K562 (cell line): Measurements from ENCODE around the gene LENEP. TPM values are rescaled to one million over a fixed set of nuclear protein-coding genes. Genes with fewer than 3 reads are reported as not detected.

Experiments used
- BDP1 ChIP-seq: IDR thresholded peaks from 3 replicates; pipeline ENCODE4 v1.6.1; 2011; ENCODE audit not compliant: insufficient read length, insufficient read depth
- CSDE1 ChIP-seq, 2 experiments: fragments of 450-650 bp; IDR thresholded peaks; 2 replicates each; pipeline ENCODE4 v1.6.1; 2016; ENCODE audit warnings: mild to moderate bottlenecking in 1 of 2
- ELF1 ChIP-seq: fragments of 200-800 bp; sonication (Bioruptor generic); IDR thresholded peaks from 2 replicates; pipeline ENCODE4 v1.6.1; 2016; ENCODE audit warnings: missing genetic modification characterization, missing compliant biosample characterization
- FOXK2 ChIP-seq, 2 experiments: fragments of 450-650 bp; IDR thresholded peaks in 1 of 2; conservative IDR thresholded peaks in 1 of 2; 2 replicates each; pipeline ENCODE4 v1.6.1; 2016; ENCODE audit warnings: low read depth in 2 of 2, mild to moderate bottlenecking in 1 of 2
- FOXP1 ChIP-seq: sonication (generic); formaldehyde crosslinking; IDR thresholded peaks from 2 replicates; pipeline ENCODE4 v1.8.0; 2022; ENCODE audit warnings: mild to moderate bottlenecking, missing genetic modification reagents
- SAP30 ChIP-seq: fragments of 200-600 bp; sonication (generic); IDR thresholded peaks from 2 replicates; pipeline ENCODE4 v1.6.1; 2012; ENCODE audit warnings: borderline replicate concordance, low read depth, mild to moderate bottlenecking, moderate library complexity, low read length, control low read depth, inconsistent platforms; ENCODE audit not compliant: insufficient read depth, poor library complexity, severe bottlenecking
- ZNF165 ChIP-seq: fragments of 250-450 bp; sonication (Bioruptor Pico); IDR thresholded peaks from 2 replicates; pipeline ENCODE4 v1.4.0; 2020; ENCODE audit warnings: borderline replicate concordance
- polyA plus RNA-seq, 8 experiments: library from polyadenylated mRNA; depleted of rRNA in 4 of 8; stranded (reverse) in 5 of 8; unstranded in 3 of 8; fragments of >200 nt; fragmentation: Nextera tagmentation in 2 of 8; fragmentation: Illumina TruSeq in 1 of 8; extraction: Ambion mirVana in 2 of 8; extraction: Trizol in 1 of 8; gene quantifications; 2 replicates each; pipeline versions ENCODE4 v1.2.1 to v1.2.3, GENCODE V29; 2011 to 2014; ENCODE audit warnings: inconsistent platforms in 1 of 8, missing spikeins in 1 of 8
- total RNA-seq, 7 experiments: library from RNA; depleted of rRNA in 6 of 7; stranded (reverse); fragments of >200 nt in 6 of 7; fragmentation: Illumina TruSeq in 2 of 7; extraction: Trizol in 2 of 7; gene quantifications; 2 replicates each; pipeline versions ENCODE4 v1.2.1 to v1.2.3, GENCODE V29; 2011 to 2021; ENCODE audit warnings: low replicate concordance in 1 of 7
- TF ChIP-seq, protein P1 (sequence below), 2 experiments: fragments of 450-650 bp; formaldehyde crosslinking in 1 of 2; IDR thresholded peaks; 2 replicates each; pipeline versions ENCODE4 v1.4.0 to v1.6.1; 2014 to 2020; ENCODE audit warnings: mild to moderate bottlenecking in 2 of 2, borderline replicate concordance in 1 of 2, low read depth in 1 of 2
- TF ChIP-seq, protein P2 (sequence below): fragments of 250-450 bp; sonication (Bioruptor Pico); IDR thresholded peaks from 2 replicates; pipeline ENCODE4 v1.5.0; 2020; ENCODE audit warnings: mild to moderate bottlenecking, borderline replicate concordance
- TF ChIP-seq, protein P3 (sequence below): fragments of 450-650 bp; IDR thresholded peaks from 2 replicates; pipeline ENCODE4 v1.6.1; 2016; ENCODE audit warnings: mild to moderate bottlenecking

LENEP gene
- total and polyA plus RNA-seq, 9 of the 15 experiments (the other 6 are each of a cell fraction or from before 2014, with no cell fraction given) = 0.23 to 0.87 (median 0.67) TPM; not detected in 5

DNA sequence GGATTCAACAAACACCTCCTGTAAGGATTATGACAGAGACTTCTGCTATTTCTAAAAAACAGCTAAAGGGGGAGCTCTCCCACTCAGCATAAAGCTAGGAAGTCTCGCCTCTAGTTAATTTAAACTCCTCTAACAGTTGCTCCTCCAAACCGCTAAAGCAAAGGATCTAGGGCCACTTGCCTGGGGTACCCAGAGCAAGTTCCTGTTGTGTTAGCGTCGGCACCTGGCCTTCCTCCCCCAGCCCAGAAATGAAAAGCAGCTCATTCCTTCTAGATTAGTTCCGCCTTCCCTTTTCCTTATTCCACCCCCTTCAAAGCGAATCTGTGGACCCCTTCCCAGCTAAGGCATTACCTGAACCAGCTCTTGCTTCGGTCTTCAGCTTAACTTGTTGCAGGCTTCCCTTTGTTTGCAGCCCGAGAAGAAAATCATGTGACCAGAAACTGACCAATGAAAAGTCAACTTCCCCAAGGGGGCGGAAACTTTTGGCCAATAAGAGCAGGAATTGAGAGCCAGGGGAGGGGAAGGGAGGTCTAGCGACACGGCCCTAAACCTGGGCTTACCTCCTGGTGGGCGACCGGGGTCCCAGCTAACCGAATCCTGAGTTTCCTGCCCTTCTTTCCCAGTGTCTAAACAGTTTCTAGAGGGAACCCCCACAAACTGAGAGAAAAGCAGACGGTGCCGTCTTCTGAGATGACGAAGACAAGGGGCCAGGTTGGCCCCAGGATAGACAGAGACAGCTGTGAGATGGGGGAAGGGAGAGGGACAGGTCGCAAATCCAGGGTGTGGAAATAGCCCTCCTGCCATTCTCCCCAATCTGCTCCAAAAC is 37.5 kb upstream of the LENEP start, which contains the start of gene PBXIP1 (continued):
- TF ChIP-seq, protein P1, sequence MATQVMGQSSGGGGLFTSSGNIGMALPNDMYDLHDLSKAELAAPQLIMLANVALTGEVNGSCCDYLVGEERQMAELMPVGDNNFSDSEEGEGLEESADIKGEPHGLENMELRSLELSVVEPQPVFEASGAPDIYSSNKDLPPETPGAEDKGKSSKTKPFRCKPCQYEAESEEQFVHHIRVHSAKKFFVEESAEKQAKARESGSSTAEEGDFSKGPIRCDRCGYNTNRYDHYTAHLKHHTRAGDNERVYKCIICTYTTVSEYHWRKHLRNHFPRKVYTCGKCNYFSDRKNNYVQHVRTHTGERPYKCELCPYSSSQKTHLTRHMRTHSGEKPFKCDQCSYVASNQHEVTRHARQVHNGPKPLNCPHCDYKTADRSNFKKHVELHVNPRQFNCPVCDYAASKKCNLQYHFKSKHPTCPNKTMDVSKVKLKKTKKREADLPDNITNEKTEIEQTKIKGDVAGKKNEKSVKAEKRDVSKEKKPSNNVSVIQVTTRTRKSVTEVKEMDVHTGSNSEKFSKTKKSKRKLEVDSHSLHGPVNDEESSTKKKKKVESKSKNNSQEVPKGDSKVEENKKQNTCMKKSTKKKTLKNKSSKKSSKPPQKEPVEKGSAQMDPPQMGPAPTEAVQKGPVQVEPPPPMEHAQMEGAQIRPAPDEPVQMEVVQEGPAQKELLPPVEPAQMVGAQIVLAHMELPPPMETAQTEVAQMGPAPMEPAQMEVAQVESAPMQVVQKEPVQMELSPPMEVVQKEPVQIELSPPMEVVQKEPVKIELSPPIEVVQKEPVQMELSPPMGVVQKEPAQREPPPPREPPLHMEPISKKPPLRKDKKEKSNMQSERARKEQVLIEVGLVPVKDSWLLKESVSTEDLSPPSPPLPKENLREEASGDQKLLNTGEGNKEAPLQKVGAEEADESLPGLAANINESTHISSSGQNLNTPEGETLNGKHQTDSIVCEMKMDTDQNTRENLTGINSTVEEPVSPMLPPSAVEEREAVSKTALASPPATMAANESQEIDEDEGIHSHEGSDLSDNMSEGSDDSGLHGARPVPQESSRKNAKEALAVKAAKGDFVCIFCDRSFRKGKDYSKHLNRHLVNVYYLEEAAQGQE (IDR thresholded peaks at IDR 0.05; ENCODE audit: borderline replicate concordance) = peak; percentile 20; the same call in 1 of the 2 replicates
- TF ChIP-seq, protein P1 (CRISPR knock-in tag; IDR thresholded peaks at IDR 0.05; ENCODE audit: low read depth) = no peak
- TF ChIP-seq SAP30 (peak; percentile 20), CSDE1 (IDR thresholded peaks at IDR 0.05) (no peak), FOXK2 (conservative IDR thresholded peaks at IDR 0.05 in 1 of 2, IDR thresholded peaks at IDR 0.05 in 1 of 2; ENCODE audit: low read depth in 2 of 2) (peak; percentile 37 to 64; a peak in 3 of 4 replicates), ELF1 (tag) (no peak), ZNF165 (CRISPR knock-in tag) (peak; percentile 28; the same call in 1 of the 2 replicates), FOXP1 (CRISPR knock-in tag) (no peak), BDP1 (no peak)
- TF ChIP-seq, protein P2, sequence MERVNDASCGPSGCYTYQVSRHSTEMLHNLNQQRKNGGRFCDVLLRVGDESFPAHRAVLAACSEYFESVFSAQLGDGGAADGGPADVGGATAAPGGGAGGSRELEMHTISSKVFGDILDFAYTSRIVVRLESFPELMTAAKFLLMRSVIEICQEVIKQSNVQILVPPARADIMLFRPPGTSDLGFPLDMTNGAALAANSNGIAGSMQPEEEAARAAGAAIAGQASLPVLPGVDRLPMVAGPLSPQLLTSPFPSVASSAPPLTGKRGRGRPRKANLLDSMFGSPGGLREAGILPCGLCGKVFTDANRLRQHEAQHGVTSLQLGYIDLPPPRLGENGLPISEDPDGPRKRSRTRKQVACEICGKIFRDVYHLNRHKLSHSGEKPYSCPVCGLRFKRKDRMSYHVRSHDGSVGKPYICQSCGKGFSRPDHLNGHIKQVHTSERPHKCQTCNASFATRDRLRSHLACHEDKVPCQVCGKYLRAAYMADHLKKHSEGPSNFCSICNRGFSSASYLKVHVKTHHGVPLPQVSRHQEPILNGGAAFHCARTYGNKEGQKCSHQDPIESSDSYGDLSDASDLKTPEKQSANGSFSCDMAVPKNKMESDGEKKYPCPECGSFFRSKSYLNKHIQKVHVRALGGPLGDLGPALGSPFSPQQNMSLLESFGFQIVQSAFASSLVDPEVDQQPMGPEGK (CRISPR knock-in tag) = no peak
- TF ChIP-seq, protein P3, sequence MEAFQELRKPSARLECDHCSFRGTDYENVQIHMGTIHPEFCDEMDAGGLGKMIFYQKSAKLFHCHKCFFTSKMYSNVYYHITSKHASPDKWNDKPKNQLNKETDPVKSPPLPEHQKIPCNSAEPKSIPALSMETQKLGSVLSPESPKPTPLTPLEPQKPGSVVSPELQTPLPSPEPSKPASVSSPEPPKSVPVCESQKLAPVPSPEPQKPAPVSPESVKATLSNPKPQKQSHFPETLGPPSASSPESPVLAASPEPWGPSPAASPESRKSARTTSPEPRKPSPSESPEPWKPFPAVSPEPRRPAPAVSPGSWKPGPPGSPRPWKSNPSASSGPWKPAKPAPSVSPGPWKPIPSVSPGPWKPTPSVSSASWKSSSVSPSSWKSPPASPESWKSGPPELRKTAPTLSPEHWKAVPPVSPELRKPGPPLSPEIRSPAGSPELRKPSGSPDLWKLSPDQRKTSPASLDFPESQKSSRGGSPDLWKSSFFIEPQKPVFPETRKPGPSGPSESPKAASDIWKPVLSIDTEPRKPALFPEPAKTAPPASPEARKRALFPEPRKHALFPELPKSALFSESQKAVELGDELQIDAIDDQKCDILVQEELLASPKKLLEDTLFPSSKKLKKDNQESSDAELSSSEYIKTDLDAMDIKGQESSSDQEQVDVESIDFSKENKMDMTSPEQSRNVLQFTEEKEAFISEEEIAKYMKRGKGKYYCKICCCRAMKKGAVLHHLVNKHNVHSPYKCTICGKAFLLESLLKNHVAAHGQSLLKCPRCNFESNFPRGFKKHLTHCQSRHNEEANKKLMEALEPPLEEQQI = no peak
